ENCODE data around the gene PSMG2. TPM values are rescaled to one million over a fixed set of nuclear protein-coding genes. Genes with fewer than 3 reads are reported as not detected.

PSMG2 gene
- total RNA-seq, 1 donor from 2014 or later = 82.2 TPM

- no peak for DNase-seq (ENCODE audit: low read depth)
- no peaks in the 10 kb centered on the region for H3K36me3 ChIP-seq (ENCODE audit: control insufficient read depth, insufficient read depth, low read length)
- TF ChIP-seq CTCF (IDR thresholded peaks at IDR 0.05; ENCODE audit: insufficient read depth, low read length, poor library complexity, severe bottlenecking) = no peak
- H3K27me3 ChIP-seq (ENCODE audit: control insufficient read depth, insufficient read depth, low read length) = peaks cover 2% of the 10 kb centered on the region
- H3K4me3 ChIP-seq (ENCODE audit: low read depth, low read length) = no peak overlapping the region
Measured at GRCh38 chr18:12765126-12765525, 62.3 kb downstream of the PSMG2 start.

- Histone ChIP-seq H3K36me3 (ENCODE audit: control insufficient read depth, insufficient read depth, low read length) (no peaks in the 10 kb centered on the region), H3K4me3 (ENCODE audit: low read depth, low read length) (no peak overlapping the region), H3K27me3 (ENCODE audit: control insufficient read depth, insufficient read depth, low read length) (peaks cover 2% of the 10 kb centered on the region)
- no peak for DNase-seq (ENCODE audit: low read depth)
- TF ChIP-seq CTCF (IDR thresholded peaks at IDR 0.05; ENCODE audit: insufficient read depth, low read length, poor library complexity, severe bottlenecking) = no peak
Measured at GRCh38 chr18:12765586-12765985, 62.7 kb downstream of the PSMG2 start.

- no peak overlapping the region for H3K4me3 ChIP-seq (ENCODE audit: low read depth, low read length)
- no peaks in the 10 kb centered on the region for H3K36me3 ChIP-seq (ENCODE audit: control insufficient read depth, insufficient read depth, low read length)
- no peak for DNase-seq (ENCODE audit: low read depth)
- TF ChIP-seq CTCF (IDR thresholded peaks at IDR 0.05; ENCODE audit: insufficient read depth, low read length, poor library complexity, severe bottlenecking) = peak; percentile 1
- H3K27me3 ChIP-seq (ENCODE audit: control insufficient read depth, insufficient read depth, low read length) = peaks cover 2% of the 10 kb centered on the region
Measured at GRCh38 chr18:12766986-12767433, 64.2 kb downstream of the PSMG2 start.

GRCh38 chr18:12767580-12768155 is 64.8 kb downstream of the PSMG2 start:
- no peak for DNase-seq (ENCODE audit: low read depth)
- Histone ChIP-seq H3K36me3 (ENCODE audit: control insufficient read depth, insufficient read depth, low read length) (no peaks in the 10 kb centered on the region), H3K27me3 (ENCODE audit: control insufficient read depth, insufficient read depth, low read length) (peaks cover 2% of the 10 kb centered on the region), H3K4me3 (ENCODE audit: low read depth, low read length) (no peak overlapping the region)
- no peak for TF ChIP-seq CTCF (IDR thresholded peaks at IDR 0.05; ENCODE audit: insufficient read depth, low read length, poor library complexity, severe bottlenecking)

GRCh38 chr18:12768625-12769024 is 65.8 kb downstream of the PSMG2 start:
- no peaks in the 10 kb centered on the region for H3K36me3 ChIP-seq (ENCODE audit: control insufficient read depth, insufficient read depth, low read length)
- H3K4me3 ChIP-seq (ENCODE audit: low read depth, low read length) = no peak overlapping the region
- no peak for DNase-seq (ENCODE audit: low read depth)
- peaks cover 2% of the 10 kb centered on the region for H3K27me3 ChIP-seq (ENCODE audit: control insufficient read depth, insufficient read depth, low read length)
- TF ChIP-seq CTCF (IDR thresholded peaks at IDR 0.05; ENCODE audit: insufficient read depth, low read length, poor library complexity, severe bottlenecking) = no peak

GRCh38 chr18:12769136-12769535 is 66.3 kb downstream of the PSMG2 start:
- DNase-seq (ENCODE audit: low read depth) = no peak
- Histone ChIP-seq H3K4me3 (ENCODE audit: low read depth, low read length) (no peak overlapping the region), H3K27me3 (ENCODE audit: control insufficient read depth, insufficient read depth, low read length) (peaks cover 2% of the 10 kb centered on the region), H3K36me3 (ENCODE audit: control insufficient read depth, insufficient read depth, low read length) (no peaks in the 10 kb centered on the region)
- TF ChIP-seq CTCF (IDR thresholded peaks at IDR 0.05; ENCODE audit: insufficient read depth, low read length, poor library complexity, severe bottlenecking) = no peak

Data from kidney epithelial cell (primary cell).